DND-41 (cell line): ENCODE data around the gene TM9SF3.

Experiments
- EZH2 ChIP-seq: IDR thresholded peaks from 3 replicates; pipeline ENCODE4 v1.6.1; 2012; ENCODE audit warnings: borderline replicate concordance, low read depth, mild to moderate bottlenecking, moderate library complexity, low read length, inconsistent platforms; ENCODE audit not compliant: severe bottlenecking
- TF ChIP-seq, protein P1 (sequence below): IDR thresholded peaks from 2 replicates; pipeline ENCODE4 v1.5.1; 2012; ENCODE audit warnings: borderline replicate concordance, low read length, moderate library complexity, mild to moderate bottlenecking; ENCODE audit not compliant: poor library complexity, severe bottlenecking; ENCODE audit errors: extremely low read depth

DNA sequence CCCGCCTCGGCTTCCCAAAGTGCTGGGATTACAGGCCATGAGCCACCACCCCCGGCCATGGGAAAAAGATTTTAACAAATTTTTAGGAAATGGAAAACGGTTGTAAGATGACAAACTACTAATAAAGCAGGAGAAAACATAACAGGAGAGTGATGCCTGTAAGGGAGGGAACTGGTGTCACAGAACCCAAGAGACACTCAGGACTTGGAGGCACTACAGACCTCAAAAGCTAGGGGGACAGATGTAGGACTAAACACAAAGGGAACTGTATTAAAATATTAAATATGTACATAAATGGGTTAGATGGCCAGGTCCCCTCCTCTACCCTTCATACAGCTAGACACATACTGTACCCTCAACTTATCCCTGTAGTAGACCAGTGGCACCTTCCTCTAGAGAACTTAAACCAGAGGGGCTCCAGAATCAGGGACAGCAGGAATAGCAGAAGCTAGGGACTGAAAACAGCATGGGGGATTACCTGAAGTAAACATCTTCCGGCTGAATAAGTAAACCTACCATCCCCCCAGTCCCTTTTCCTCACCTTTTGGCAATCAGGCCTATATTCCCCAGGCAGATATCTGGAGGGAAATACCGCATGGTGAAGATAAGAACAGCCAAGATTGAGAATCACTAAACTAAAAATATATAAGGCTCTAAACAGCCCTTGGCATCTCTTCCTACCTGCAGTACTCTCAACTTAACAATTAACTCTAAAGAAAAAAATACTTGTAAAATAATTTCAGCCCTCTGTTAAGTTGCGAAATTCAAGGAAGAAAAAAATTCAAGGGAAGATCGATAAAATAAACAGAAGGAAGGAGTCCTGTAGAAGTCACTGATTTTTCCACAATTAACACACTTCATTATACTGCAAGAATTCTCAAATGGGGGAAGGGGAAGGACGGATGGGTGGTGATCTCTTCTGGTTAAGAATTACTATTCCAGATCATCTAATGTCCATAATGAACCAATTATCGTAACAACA, 15.5 kb downstream of the TM9SF3 start:
- TF ChIP-seq EZH2: no peak
- TF ChIP-seq, protein P1, sequence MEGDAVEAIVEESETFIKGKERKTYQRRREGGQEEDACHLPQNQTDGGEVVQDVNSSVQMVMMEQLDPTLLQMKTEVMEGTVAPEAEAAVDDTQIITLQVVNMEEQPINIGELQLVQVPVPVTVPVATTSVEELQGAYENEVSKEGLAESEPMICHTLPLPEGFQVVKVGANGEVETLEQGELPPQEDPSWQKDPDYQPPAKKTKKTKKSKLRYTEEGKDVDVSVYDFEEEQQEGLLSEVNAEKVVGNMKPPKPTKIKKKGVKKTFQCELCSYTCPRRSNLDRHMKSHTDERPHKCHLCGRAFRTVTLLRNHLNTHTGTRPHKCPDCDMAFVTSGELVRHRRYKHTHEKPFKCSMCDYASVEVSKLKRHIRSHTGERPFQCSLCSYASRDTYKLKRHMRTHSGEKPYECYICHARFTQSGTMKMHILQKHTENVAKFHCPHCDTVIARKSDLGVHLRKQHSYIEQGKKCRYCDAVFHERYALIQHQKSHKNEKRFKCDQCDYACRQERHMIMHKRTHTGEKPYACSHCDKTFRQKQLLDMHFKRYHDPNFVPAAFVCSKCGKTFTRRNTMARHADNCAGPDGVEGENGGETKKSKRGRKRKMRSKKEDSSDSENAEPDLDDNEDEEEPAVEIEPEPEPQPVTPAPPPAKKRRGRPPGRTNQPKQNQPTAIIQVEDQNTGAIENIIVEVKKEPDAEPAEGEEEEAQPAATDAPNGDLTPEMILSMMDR: no peak
